MCF 10A (cell line): ENCODE results near the gene SGK2. TPM values are rescaled to one million over a fixed set of nuclear protein-coding genes. Genes with fewer than 3 reads are reported as not detected.

Source experiments
- BruUV-seq: library from RNA; stranded (reverse); fragments of 400-500 nt; replicated peaks from 2 replicates; lab custom pipeline; 2021; lab: Mats Ljungman, UMichigan
- CTCF ChIA-PET: fragments of 300-600 bp; sonication (Branson Sonifier 250); formaldehyde crosslinking; extraction: SDS; loops from one replicate; lab custom pipeline; 2021; ENCODE audit warnings: antibody characterized with exemption, inconsistent platforms; lab: Yijun Ruan, JAX
- POLR2A ChIA-PET: fragments of 300-600, 350-650 bp; sonication (Branson Sonifier 250); formaldehyde crosslinking; extraction: SDS; loops from one replicate; lab custom pipeline; 2020; ENCODE audit warnings: antibody characterized with exemption, inconsistent platforms; lab: Yijun Ruan, JAX
- DNase-seq: peaks from one replicate; pipeline ENCODE4 v3.0.0-alpha.2; 2018; ENCODE audit not compliant: unreplicated experiment
- H3K27ac Mint-ChIP-seq: one replicate; pipeline ENCODE4 v1.8.0; 2022; ENCODE audit warnings: mild to moderate bottlenecking, low read depth, mixed read lengths; ENCODE audit not compliant: unreplicated experiment
- H3K27me3 Mint-ChIP-seq: one replicate; pipeline ENCODE4 v1.8.0; 2022; ENCODE audit warnings: mixed read lengths; ENCODE audit not compliant: insufficient read depth, unreplicated experiment
- H3K36me3 Mint-ChIP-seq: one replicate; pipeline ENCODE4 v1.8.0; 2022; ENCODE audit warnings: mild to moderate bottlenecking, moderate library complexity, mixed read lengths; ENCODE audit not compliant: insufficient read depth, unreplicated experiment
- H3K4me1 Mint-ChIP-seq: one replicate; pipeline ENCODE4 v1.8.0; 2022; ENCODE audit warnings: mixed read lengths; ENCODE audit not compliant: insufficient read depth, unreplicated experiment
- H3K4me3 Mint-ChIP-seq: one replicate; pipeline ENCODE4 v1.8.0; 2022; ENCODE audit warnings: mild to moderate bottlenecking, moderate library complexity, mixed read lengths; ENCODE audit not compliant: unreplicated experiment
- H3K9me3 Mint-ChIP-seq: one replicate; pipeline ENCODE4 v1.8.0; 2022; ENCODE audit warnings: mixed read lengths; ENCODE audit not compliant: unreplicated experiment
- intact Hi-C: fragments of 100-400 bp; cut with micrococcal nuclease; formaldehyde crosslinking; loops from 2 replicates; pipeline ENCODE4 v1.14.1; 2022
- total RNA-seq: library from RNA; stranded (reverse); gene quantifications from 2 replicates; pipeline ENCODE4 v1.2.3, GENCODE V29; 2022
- TF ChIP-seq, protein P1 (sequence below): fragments of 200-600 bp; IDR thresholded peaks from one replicate; pipeline ENCODE4 v1.8.0; 2022; ENCODE audit warnings: antibody characterized with exemption, mild to moderate bottlenecking; ENCODE audit not compliant: unreplicated experiment

Gene SGK2
- total RNA-seq, 1 experiment from 2014 or later, result 0.33 TPM

DNA sequence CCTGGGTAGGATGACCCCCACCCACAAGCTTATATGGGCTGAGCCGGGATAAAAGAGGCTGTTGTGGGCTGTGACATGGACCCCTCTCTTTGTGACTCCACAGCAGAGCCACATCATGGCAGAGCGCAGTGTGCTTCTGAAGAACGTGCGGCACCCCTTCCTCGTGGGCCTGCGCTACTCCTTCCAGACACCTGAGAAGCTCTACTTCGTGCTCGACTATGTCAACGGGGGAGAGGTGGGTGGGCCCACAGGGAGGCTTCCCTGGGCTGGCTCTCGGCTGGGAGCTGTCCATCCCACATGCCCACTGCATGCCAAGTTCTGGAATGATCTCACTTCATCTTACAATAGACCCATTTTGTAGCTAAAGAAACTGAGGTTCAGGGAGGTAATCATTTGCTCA, 10.5 kb downstream of the SGK2 start:
- no peaks in the 10 kb centered on the region for H3K9me3 Mint-ChIP-seq
- BruUV-seq, result no TSS peak
- POLR2A ChIA-PET, result interaction anchor here (0.5 to 1.8 kb wide), 3 partner anchors 9 to 46 kb away, joined by 3 to 4 read pairs (median 3); no protein-coding TSS in a partner anchor
- peaks cover 6% of the 10 kb centered on the region for H3K36me3 Mint-ChIP-seq
- intact Hi-C loops, result no loop called here
- no peak for DNase-seq
- no peak overlapping the region for H3K4me3 Mint-ChIP-seq
- H3K27ac Mint-ChIP-seq, result no peak overlapping the region
- no peaks in the 10 kb centered on the region for H3K27me3 Mint-ChIP-seq
- CTCF ChIA-PET, result interaction anchor here (0.6 to 2.9 kb wide), 5 partner anchors 14 to 511 kb away, joined by 3 to 25 read pairs (median 3); no protein-coding TSS in a partner anchor
- TF ChIP-seq, protein P1, sequence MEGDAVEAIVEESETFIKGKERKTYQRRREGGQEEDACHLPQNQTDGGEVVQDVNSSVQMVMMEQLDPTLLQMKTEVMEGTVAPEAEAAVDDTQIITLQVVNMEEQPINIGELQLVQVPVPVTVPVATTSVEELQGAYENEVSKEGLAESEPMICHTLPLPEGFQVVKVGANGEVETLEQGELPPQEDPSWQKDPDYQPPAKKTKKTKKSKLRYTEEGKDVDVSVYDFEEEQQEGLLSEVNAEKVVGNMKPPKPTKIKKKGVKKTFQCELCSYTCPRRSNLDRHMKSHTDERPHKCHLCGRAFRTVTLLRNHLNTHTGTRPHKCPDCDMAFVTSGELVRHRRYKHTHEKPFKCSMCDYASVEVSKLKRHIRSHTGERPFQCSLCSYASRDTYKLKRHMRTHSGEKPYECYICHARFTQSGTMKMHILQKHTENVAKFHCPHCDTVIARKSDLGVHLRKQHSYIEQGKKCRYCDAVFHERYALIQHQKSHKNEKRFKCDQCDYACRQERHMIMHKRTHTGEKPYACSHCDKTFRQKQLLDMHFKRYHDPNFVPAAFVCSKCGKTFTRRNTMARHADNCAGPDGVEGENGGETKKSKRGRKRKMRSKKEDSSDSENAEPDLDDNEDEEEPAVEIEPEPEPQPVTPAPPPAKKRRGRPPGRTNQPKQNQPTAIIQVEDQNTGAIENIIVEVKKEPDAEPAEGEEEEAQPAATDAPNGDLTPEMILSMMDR, result no peak
- no peaks in the 10 kb centered on the region for H3K4me1 Mint-ChIP-seq

DNA sequence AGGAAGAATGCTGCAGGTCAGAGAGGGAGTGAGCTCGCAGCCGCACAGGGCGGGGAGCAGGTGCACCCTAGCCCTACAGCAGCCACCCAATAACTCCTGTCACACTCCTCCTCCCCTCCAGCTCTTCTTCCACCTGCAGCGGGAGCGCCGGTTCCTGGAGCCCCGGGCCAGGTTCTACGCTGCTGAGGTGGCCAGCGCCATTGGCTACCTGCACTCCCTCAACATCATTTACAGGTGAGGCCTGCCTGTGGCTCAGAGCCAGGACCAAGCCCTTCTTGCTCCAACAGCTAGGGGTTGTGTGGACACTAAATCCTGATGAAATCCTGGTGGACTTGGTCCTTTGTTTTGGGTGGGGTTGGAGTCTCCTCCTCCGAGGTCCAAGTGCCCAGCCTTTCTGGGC, 11.7 kb downstream of the SGK2 start:
- no TSS peak for BruUV-seq
- Mint-ChIP-seq H3K27ac (no peak overlapping the region), H3K4me1 (no peaks in the 10 kb centered on the region), H3K9me3 (no peaks in the 10 kb centered on the region), H3K36me3 (peaks cover 6% of the 10 kb centered on the region), H3K27me3 (no peaks in the 10 kb centered on the region), H3K4me3 (no peak overlapping the region)
- TF ChIP-seq, protein P1, result no peak
- intact Hi-C loops, result no loop called here
- DNase-seq, result no peak
- ChIA-PET CTCF (interaction anchor here (2.9 kb wide), 1 partner anchor 33 kb away, joined by 25 read pairs; no protein-coding TSS in a partner anchor), POLR2A (interaction anchor here (1.1 to 1.8 kb wide), 2 partner anchors 8 to 13 kb away, joined by 3 to 4 read pairs; no protein-coding TSS in a partner anchor)

DNA sequence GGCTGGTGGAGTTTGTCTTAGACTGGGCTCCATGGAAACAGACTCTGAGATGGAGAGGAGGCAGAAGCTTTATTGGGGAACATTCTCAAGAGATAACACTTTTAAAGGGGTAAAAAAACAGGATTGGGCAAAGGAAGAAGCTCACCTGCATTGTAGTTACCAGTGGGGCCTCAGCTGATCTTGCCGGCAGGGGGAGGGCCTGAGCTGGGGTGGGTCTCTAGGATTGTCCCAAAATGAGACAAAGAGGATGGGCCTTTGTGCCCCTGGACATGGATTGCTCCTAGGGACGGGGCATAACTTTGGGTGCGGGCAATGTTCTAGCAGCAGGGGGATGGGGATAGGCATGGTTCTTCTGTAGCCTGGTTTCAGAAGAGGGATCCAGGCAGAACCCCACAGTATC, 12.5 kb downstream of the SGK2 start:
- ChIA-PET CTCF (interaction anchor here (0.7 to 1.1 kb wide), 5 partner anchors 12 to 33 kb away, joined by 3 to 7 read pairs (median 3); no protein-coding TSS in a partner anchor), POLR2A (interaction anchor here (0.6 kb wide), 1 partner anchor 1152 kb away, joined by 3 read pairs; no protein-coding TSS in a partner anchor)
- H3K4me3 Mint-ChIP-seq, result no peak overlapping the region
- no TSS peak for BruUV-seq
- peaks cover 6% of the 10 kb centered on the region for H3K36me3 Mint-ChIP-seq
- no peaks in the 10 kb centered on the region for H3K4me1 Mint-ChIP-seq
- H3K27me3 Mint-ChIP-seq, result no peaks in the 10 kb centered on the region
- no peaks in the 10 kb centered on the region for H3K9me3 Mint-ChIP-seq
- TF ChIP-seq, protein P1, result no peak
- H3K27ac Mint-ChIP-seq, result no peak overlapping the region
- DNase-seq, result no peak
- intact Hi-C loops, result no loop called here

DNA sequence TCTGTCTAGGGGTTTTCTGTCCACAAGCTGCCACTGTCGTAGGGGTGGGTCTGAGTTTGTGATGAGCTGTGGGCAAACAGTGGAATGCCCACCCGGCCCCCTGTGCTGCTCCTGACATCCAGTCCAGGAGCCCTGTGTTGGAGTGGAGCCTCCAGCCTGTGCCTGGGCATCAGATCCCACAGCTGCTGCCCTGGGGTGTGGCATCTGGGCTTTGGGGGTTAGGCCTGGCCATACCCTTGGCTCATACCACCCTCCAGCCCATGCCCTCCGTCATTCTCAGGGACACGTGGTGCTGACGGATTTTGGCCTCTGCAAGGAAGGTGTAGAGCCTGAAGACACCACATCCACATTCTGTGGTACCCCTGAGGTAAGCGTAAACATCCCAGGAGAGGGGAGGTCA, 12.9 kb downstream of the SGK2 start:
- no peak overlapping the region for H3K4me3 Mint-ChIP-seq
- intact Hi-C loops, result no loop called here
- TF ChIP-seq, protein P1, result no peak
- peaks cover 6% of the 10 kb centered on the region for H3K36me3 Mint-ChIP-seq
- ChIA-PET POLR2A (interaction anchor here (0.6 kb wide), 1 partner anchor 1152 kb away, joined by 3 read pairs; no protein-coding TSS in a partner anchor), CTCF (interaction anchor here (0.7 to 1.7 kb wide), 6 partner anchors 12 to 34 kb away, joined by 3 to 8 read pairs (median 4); no protein-coding TSS in a partner anchor)
- H3K4me1 Mint-ChIP-seq, result no peaks in the 10 kb centered on the region
- no peak overlapping the region for H3K27ac Mint-ChIP-seq
- H3K9me3 Mint-ChIP-seq, result no peaks in the 10 kb centered on the region
- no peaks in the 10 kb centered on the region for H3K27me3 Mint-ChIP-seq
- no peak for DNase-seq
- no TSS peak for BruUV-seq
